Parathyroid adenoma (tissue), 2 donors: ENCODE measurements around the gene TSC22D1.
"Not testable (repeated sequence)": the region's sequence is repeated elsewhere in the genome, so short reads cannot be mapped to it uniquely, and the experiment has no call there.

ENCODE experiments used
- H2AFZ ChIP-seq: fragments of 300-600 bp; sonication (generic); one replicate; pipeline ENCODE4 v1.7.0; 2017; ENCODE audit warnings: antibody characterized with exemption, mild to moderate bottlenecking
- H3K27ac ChIP-seq: fragments of 300-600 bp; sonication (generic); one replicate; pipeline ENCODE4 v1.7.0; 2017
- H3K27me3 ChIP-seq: fragments of 300-600 bp; sonication (generic); one replicate; pipeline ENCODE4 v1.7.0; 2017; ENCODE audit warnings: low read length; ENCODE audit not compliant: control insufficient read depth, insufficient read depth
- H3K36me3 ChIP-seq: fragments of 300-600 bp; sonication (generic); one replicate; pipeline ENCODE4 v1.7.0; 2017; ENCODE audit warnings: low read length; ENCODE audit not compliant: control insufficient read depth, insufficient read depth
- H3K4me1 ChIP-seq: fragments of 300-600 bp; sonication (generic); one replicate; pipeline ENCODE4 v1.7.0; 2017; ENCODE audit warnings: control low read depth
- H3K4me2 ChIP-seq: fragments of 300-600 bp; sonication (generic); one replicate; pipeline ENCODE4 v1.7.0; 2017; ENCODE audit warnings: low read length
- H3K4me3 ChIP-seq: fragments of 300-600 bp; sonication (generic); one replicate; pipeline ENCODE4 v1.7.0; 2017; ENCODE audit warnings: low read depth, low read length
- H3K79me2 ChIP-seq: fragments of 300-600 bp; sonication (generic); one replicate; pipeline ENCODE4 v1.7.0; 2017; ENCODE audit warnings: control low read depth
- H3K9ac ChIP-seq: fragments of 300-600 bp; sonication (generic); one replicate; pipeline ENCODE4 v1.7.0; 2017; ENCODE audit warnings: mild to moderate bottlenecking
- H3K9me3 ChIP-seq: fragments of 300-600 bp; sonication (generic); one replicate; pipeline ENCODE4 v1.7.0; 2017; ENCODE audit warnings: low read length; ENCODE audit not compliant: control insufficient read depth
- CTCF ChIP-seq: fragments of 300-600 bp; sonication (generic); IDR thresholded peaks from one replicate; pipeline ENCODE4 v1.7.0; 2017; ENCODE audit warnings: antibody characterized with exemption, mild to moderate bottlenecking
- donor health status: primary hyperparathyroidism.

TSC22D1 gene

GRCh38 chr13:44516771-44517170 lies 59.4 kb downstream of the TSC22D1 start:
- H2AFZ ChIP-seq, result no peak overlapping the region
- H3K9me3 ChIP-seq, result no peaks in the 10 kb centered on the region
- H3K4me1 ChIP-seq, result peaks cover 7% of the 10 kb centered on the region
- no peaks in the 10 kb centered on the region for H3K27me3 ChIP-seq
- no peaks in the 10 kb centered on the region for H3K36me3 ChIP-seq
- TF ChIP-seq CTCF, result no peak
- H3K9ac ChIP-seq, result no peak overlapping the region
- no peaks in the 10 kb centered on the region for H3K79me2 ChIP-seq
- H3K27ac ChIP-seq, result no peak overlapping the region
- H3K4me2 ChIP-seq, result no peak overlapping the region
- H3K4me3 ChIP-seq, result no peak overlapping the region

- Histone ChIP-seq H3K79me2 (no peaks in the 10 kb centered on the region), H3K9ac (no peak overlapping the region), H3K27me3 (no peaks in the 10 kb centered on the region), H3K4me2 (no peak overlapping the region), H3K9me3 (no peaks in the 10 kb centered on the region), H3K36me3 (no peaks in the 10 kb centered on the region), H3K4me1 (peaks cover 3% of the 10 kb centered on the region), H2AFZ (no peak overlapping the region), H3K4me3 (no peak overlapping the region), H3K27ac (no peak overlapping the region)
- TF ChIP-seq CTCF, result no peak
Observed at GRCh38 chr13:44514278-44514677, 61.9 kb downstream of the TSC22D1 start.

- not testable (repeated sequence) for H3K27ac ChIP-seq, H3K27me3 ChIP-seq, H3K4me3 ChIP-seq, H2AFZ ChIP-seq, H3K9me3 ChIP-seq, H3K9ac ChIP-seq, H3K4me1 ChIP-seq, H3K36me3 ChIP-seq, H3K4me2 ChIP-seq, H3K79me2 ChIP-seq
Observed at GRCh38 chr13:44509853-44510252, 66.3 kb downstream of the TSC22D1 start.

- no peak overlapping the region for H3K4me2 ChIP-seq
- TF ChIP-seq CTCF, result no peak
- H3K4me1 ChIP-seq, result no peaks in the 10 kb centered on the region
- no peak overlapping the region for H3K9ac ChIP-seq
- H3K36me3 ChIP-seq, result no peaks in the 10 kb centered on the region
- H3K27me3 ChIP-seq, result no peaks in the 10 kb centered on the region
- no peak overlapping the region for H2AFZ ChIP-seq
- H3K79me2 ChIP-seq, result no peaks in the 10 kb centered on the region
- no peak overlapping the region for H3K4me3 ChIP-seq
- H3K9me3 ChIP-seq, result no peaks in the 10 kb centered on the region
- H3K27ac ChIP-seq, result no peak overlapping the region
Observed at GRCh38 chr13:44508562-44509077, 67.5 kb downstream of the TSC22D1 start.

- Histone ChIP-seq H3K4me3 (no peak overlapping the region), H3K27ac (no peak overlapping the region), H3K27me3 (no peaks in the 10 kb centered on the region), H3K4me2 (no peak overlapping the region), H3K79me2 (no peaks in the 10 kb centered on the region), H3K36me3 (no peaks in the 10 kb centered on the region), H2AFZ (no peak overlapping the region), H3K9ac (no peak overlapping the region), H3K9me3 (no peaks in the 10 kb centered on the region), H3K4me1 (no peaks in the 10 kb centered on the region)
- no peak for TF ChIP-seq CTCF
Observed at GRCh38 chr13:44507639-44508038, 68.5 kb downstream of the TSC22D1 start.
